Epithelial cell of umbilical artery (primary cell): ENCODE data around the gene LMTK3. TPM values are rescaled to one million over a fixed set of nuclear protein-coding genes. Genes with fewer than 3 reads are reported as not detected.

Source experiments
- total RNA-seq: library from RNA; depleted of rRNA; stranded (reverse); fragments of >200 nt; gene quantifications from 2 replicates; pipeline ENCODE4 v1.2.3, GENCODE V29; 2014

Gene LMTK3, protein sequence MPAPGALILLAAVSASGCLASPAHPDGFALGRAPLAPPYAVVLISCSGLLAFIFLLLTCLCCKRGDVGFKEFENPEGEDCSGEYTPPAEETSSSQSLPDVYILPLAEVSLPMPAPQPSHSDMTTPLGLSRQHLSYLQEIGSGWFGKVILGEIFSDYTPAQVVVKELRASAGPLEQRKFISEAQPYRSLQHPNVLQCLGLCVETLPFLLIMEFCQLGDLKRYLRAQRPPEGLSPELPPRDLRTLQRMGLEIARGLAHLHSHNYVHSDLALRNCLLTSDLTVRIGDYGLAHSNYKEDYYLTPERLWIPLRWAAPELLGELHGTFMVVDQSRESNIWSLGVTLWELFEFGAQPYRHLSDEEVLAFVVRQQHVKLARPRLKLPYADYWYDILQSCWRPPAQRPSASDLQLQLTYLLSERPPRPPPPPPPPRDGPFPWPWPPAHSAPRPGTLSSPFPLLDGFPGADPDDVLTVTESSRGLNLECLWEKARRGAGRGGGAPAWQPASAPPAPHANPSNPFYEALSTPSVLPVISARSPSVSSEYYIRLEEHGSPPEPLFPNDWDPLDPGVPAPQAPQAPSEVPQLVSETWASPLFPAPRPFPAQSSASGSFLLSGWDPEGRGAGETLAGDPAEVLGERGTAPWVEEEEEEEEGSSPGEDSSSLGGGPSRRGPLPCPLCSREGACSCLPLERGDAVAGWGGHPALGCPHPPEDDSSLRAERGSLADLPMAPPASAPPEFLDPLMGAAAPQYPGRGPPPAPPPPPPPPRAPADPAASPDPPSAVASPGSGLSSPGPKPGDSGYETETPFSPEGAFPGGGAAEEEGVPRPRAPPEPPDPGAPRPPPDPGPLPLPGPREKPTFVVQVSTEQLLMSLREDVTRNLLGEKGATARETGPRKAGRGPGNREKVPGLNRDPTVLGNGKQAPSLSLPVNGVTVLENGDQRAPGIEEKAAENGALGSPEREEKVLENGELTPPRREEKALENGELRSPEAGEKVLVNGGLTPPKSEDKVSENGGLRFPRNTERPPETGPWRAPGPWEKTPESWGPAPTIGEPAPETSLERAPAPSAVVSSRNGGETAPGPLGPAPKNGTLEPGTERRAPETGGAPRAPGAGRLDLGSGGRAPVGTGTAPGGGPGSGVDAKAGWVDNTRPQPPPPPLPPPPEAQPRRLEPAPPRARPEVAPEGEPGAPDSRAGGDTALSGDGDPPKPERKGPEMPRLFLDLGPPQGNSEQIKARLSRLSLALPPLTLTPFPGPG (N-terminal part only)
- total RNA-seq: under 0.01 and 0.61 TPM in 2 replicates

DNA sequence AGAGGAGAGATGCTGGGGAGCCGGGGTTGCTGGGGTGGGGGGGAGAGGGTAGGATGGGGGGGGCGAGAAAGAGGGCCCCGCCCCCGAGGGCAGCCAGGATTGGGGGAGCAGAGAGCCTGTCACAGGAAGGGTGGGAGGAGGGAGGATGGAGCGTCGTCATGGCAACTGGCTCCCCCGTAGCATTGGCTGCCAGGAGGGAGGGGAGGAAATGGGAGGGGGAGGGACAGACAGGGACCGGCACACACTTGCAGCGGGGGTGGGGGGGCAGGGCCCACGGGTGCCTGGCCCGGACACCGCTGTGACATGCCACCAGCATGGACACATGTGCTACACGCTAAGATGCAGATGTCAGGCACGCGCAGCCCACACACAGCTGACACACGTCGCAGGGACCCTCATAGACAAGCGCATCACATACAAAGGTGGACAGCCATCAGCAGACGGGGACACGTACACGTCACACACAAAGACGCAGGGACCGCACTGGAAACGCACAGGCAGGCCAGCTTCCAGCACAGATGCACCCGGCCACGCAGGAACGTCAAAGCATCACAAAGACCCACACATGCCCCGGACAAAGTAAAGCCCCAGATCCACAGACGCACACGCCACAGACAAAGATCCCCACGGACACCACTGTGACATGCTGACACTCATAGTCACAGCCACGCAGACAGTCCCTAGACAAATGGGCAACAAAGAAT lies at the start of gene LMTK3:
TSS of gene LMTK3 (minus strand) at position 36 of the 704 bp plus-strand sequence. CDS start 259 bp downstream, outside the sequence.

DNA sequence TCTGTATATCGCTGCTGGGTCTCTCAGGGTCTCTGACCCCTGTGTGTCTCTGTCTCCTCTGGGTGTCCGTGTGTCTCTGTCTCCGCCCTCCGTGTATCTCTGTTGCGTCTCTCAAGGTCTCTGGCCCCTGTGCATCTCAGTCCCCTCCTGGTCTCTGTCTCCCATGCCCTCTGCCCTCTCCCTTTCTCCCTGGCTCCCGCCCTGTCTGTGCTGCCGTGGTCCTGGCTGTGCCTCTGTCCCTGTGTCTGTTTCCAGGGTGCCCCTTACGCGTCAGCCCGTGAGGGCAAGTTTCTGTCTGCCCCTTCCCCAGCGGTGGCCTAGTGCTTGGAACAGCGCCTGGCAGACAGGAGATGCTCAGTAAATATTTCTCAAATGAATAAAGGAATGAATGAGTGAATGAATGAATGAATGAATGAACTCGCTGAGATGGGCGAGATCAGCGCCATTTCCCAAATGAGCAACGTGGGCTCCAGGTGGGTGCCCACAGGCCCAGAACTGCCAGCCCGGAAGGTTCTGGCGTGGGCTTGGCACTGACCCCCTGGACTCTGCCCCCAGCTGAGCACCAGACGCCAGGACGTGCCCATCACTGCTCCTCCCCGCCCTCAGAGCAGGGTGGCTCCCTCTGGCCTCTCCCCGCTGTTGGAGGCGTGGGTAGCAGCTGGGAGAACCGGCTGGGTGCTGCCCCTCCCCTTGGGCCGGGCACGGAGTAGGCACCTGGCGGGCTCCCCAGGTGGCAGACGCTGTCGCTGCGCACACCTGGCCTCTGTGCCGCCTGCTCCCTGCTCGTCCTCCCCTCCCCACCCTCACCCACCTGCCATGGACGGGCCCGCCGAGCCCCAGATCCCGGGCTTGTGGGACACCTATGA lies 40.0 kb upstream of the LMTK3 start, which contains the start of gene SULT2B1:
TSS of gene SULT2B1 (plus strand) at position 736 of the 866 bp plus-strand sequence. CDS start at position 817, 81 bp downstream.

DNA sequence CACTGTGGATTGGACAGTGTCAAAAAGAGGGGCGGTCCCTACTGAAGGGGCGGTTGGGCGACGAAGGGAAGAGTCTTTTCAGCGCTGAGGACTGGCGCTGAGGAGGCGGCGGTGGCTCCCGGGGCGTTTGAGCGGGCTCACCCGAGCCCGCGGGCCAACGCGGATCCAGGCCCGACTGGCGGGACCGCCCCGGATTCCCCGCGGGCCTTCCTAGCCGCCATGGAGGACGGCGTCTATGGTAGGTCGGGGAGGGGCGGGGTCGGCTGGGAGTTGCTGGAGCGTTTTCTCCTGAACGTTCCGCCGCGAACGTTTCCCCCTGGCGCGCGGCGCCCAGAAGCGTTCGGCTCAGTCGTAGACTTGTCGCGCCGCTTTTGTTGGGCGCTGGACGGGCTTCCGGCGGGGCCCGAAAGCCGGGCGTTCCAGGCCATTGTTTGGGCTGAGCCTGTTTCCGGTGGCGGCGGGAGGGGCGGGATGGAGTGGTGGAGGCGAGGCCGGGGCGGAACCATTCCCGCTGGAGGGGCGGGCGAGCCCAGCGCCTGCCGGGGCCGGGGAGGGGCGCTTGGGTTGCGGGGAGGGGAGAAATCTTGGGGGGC lies 42.2 kb downstream of the LMTK3 start, which contains the start of gene CYTH2:
TSS of gene CYTH2 (plus strand) at position 81 of the 593 bp plus-strand sequence. CDS start at position 220, 139 bp downstream.

DNA sequence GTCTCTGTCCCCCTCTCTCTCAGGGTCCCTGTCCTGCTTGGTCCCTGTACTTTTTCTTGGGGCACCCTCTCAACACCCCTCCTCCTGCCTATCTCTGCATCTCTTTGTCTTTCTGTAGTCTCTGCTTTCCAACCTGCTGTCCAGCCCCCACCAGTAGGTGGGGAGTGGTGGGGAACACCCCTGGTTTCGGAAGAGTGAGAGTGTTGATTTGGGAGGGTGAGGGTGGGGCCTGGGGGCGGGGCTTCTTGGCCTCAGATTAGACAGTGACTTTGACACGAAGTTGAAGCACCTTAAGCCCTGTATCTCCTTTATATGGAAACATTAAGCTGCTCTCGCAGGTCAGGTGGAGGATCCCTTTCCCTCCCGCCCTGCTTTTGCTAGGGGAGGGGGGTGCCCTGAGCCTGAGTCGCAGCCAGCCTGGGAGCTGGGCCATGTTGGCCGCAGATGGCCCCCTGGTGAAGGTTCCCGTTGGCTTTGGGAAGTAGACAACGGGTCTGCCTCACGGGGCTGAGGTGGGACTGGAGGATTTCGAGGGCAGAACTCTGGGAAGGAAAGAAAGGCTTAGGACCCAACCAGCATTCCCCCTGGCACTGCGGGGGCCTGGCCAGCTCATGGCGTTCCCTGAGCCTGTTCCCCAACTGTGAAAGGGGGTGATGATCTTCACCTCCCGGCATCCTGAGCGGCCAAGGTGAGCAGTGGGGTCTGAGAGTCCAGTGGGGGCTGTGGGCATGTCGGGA lies 56.3 kb downstream of the LMTK3 start, which contains the start of gene KCNJ14:
TSS of gene KCNJ14 (plus strand) at position 404 of the 737 bp plus-strand sequence. CDS start 6,151 bp downstream, outside the sequence.

DNA sequence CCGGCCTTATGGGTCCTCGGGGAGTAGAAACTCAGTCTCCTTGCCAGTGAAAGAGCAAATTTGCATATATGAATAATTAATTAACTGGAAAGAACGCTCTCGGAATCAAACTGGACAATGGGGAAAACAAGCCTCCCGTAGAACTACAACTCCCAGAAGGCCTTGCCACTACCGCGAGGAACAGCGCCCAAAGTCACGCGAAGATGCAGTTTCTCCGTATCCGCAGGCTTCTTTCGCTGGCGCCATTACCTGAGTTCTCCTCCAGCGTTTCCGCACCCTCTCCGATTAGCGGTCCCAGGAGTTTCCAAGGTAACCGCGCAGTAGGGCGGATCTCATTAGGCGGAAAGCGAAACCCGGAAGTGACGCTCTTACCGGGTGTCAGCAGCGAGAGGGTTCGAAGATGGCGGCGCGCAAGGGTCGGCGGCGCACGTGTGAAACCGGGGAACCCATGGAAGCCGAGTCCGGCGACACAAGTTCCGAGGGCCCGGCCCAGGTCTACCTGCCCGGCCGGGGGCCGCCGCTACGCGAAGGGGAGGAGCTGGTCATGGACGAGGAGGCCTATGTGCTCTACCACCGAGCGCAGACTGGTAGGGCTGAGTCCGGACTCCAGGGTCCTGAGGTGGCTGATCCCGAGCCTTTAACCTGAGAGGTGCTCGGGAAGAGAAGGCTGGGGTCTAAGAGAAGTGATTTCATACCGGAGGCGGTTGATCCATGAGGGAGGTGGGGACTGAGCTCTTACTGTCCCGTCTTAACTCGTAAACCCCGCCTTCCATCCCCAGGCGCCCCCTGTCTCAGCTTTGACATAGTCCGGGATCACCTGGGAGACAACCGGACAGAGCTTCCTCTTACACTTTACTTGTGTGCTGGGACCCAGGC lies 65.8 kb downstream of the LMTK3 start, which contains the start of gene GRWD1:
TSS of gene GRWD1 (plus strand) at position 378 of the 876 bp plus-strand sequence. CDS start at position 401, 23 bp downstream.

Other genes with a start within 250 kb of the LMTK3 start
- gene ZNF114, start 241.8 kb downstream of the LMTK3 start, total RNA-seq: 0.65 and 2.9 TPM in 2 replicates
- 22.4 and 33.9 TPM in 2 replicates for gene EMP3, start 186.3 kb downstream of the LMTK3 start, total RNA-seq
- gene TMEM143, start 147.9 kb downstream of the LMTK3 start, total RNA-seq: 1.7 and 2.9 TPM in 2 replicates
- gene SYNGR4, start 147.5 kb downstream of the LMTK3 start, total RNA-seq: not detected in 2 replicates
- gene KDELR1, start 120.3 kb downstream of the LMTK3 start, total RNA-seq: 29.8 and 35.1 TPM in 2 replicates
- 0.15 and 0.32 TPM in 2 replicates for gene GRIN2D, start 118.2 kb downstream of the LMTK3 start, total RNA-seq
- gene GRWD1, start 65.9 kb downstream of the LMTK3 start, total RNA-seq: 44.5 and 65.8 TPM in 2 replicates
- 0.30 and 0.32 TPM in 2 replicates for gene KCNJ14, start 56.3 kb downstream of the LMTK3 start, total RNA-seq
- gene CYTH2, start 42.5 kb downstream of the LMTK3 start, total RNA-seq: 66.7 and 101 TPM in 2 replicates
- gene SULT2B1, start 40.3 kb upstream of the LMTK3 start, total RNA-seq: not detected in 2 replicates
- not detected in 2 replicates for gene SPACA4, start 94.9 kb upstream of the LMTK3 start, total RNA-seq
- gene FAM83E, start 103.2 kb upstream of the LMTK3 start, total RNA-seq: 0.65 and 1.1 TPM in 2 replicates
- 2,633 and 3,123 TPM in 2 replicates for gene RPL18, start 107.3 kb upstream of the LMTK3 start, total RNA-seq
- 8.4 and 10.5 TPM in 2 replicates for gene SPHK2, start 107.7 kb upstream of the LMTK3 start, total RNA-seq
- gene DBP, start 125.5 kb upstream of the LMTK3 start, total RNA-seq: 1.2 and 1.6 TPM in 2 replicates
- gene CA11, start 134.4 kb upstream of the LMTK3 start, total RNA-seq: 0.65 and 1.2 TPM in 2 replicates
- not detected in 2 replicates for gene NTN5, start 161.2 kb upstream of the LMTK3 start, total RNA-seq
- gene FUT2, start 184.1 kb upstream of the LMTK3 start, total RNA-seq: not detected in 2 replicates
- gene MAMSTR, start 207.9 kb upstream of the LMTK3 start, total RNA-seq: 0.32 TPM in 1 of 2 replicates, not detected in the other
- gene RASIP1, start 228.8 kb upstream of the LMTK3 start, total RNA-seq: 68.2 and 85.8 TPM in 2 replicates
- gene IZUMO1, start 235.1 kb upstream of the LMTK3 start, total RNA-seq: 0.30 and 0.32 TPM in 2 replicates
- 5.5 and 6.4 TPM in 2 replicates for gene FUT1, start 240.8 kb upstream of the LMTK3 start, total RNA-seq
- not detected in 2 replicates for gene FGF21, start 243.7 kb upstream of the LMTK3 start, total RNA-seq